ENCODE measurements around the gene UCMA.

DNA sequence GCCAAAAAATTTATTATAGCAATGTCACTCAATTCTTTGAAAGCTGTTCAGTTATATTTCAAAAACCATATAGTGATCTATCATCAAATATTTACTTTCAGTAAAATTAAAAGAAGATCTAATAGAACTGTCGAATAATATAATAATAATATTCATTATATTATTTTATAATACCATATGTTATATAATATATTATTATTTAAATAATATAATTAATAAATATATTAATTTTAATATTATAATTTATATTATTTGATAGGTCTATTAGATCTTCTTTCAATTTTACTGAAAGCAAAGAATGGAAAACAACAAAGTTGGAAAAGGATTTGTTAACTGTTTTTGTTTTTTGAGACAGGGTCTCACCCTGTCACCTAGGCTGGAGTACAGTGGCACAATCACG, 22.5 kb upstream of the UCMA start:
- TF ChIP-seq TAF1 (IDR thresholded peaks at IDR 0.05; ENCODE audit: borderline replicate concordance, low read depth, low read length), result no peak
- TF ChIP-seq POLR2A (IDR thresholded peaks at IDR 0.05; ENCODE audit: low read depth, low read length), result no peak
